T-cell (primary cell): ENCODE results near the gene SLC22A3. TPM values are rescaled to one million over a fixed set of nuclear protein-coding genes. Genes with fewer than 3 reads are reported as not detected.

Source experiments
- ATAC-seq, 4 experiments: fragments of 200-7000 bp in 3 of 4; fragments of 150-1000 bp in 1 of 4; cut with Tn5 transposase; replicated peaks in 1 of 4; 1 replicate in 3 of 4; 2 replicates in 1 of 4; pipeline ENCODE4 v1.10.0; 2021; ENCODE audit warnings: moderate library complexity in 3 of 4, mild to moderate bottlenecking in 2 of 4, moderate number of reproducible peaks in 1 of 4
- CTCF ChIA-PET, 2 donors: fragments of 300-600 bp; sonication (Branson Sonifier 250); formaldehyde crosslinking; loops; one replicate each; lab custom pipeline; 2022; ENCODE audit warnings: antibody characterized with exemption in 2 of 2; lab: Charles Lee
- POLR2A ChIA-PET, 2 donors: fragments of 300-600 bp; sonication (Branson Sonifier 250); formaldehyde crosslinking; loops; one replicate each; lab custom pipeline; 2022; ENCODE audit warnings: antibody characterized with exemption in 2 of 2; lab: Charles Lee
- DNase-seq, 35 experiments: peaks; one replicate each; pipeline versions ENCODE4 v3.0.0 to v3.0.0-alpha.2; 2013 to 2023
- H3K27ac ChIP-seq: one replicate; pipeline ENCODE4 v1.5.1; 2013; ENCODE audit warnings: low read length
- H3K27me3 ChIP-seq, 2 experiments: replicated peaks in 1 of 2; 1 replicate in 1 of 2; 2 replicates in 1 of 2; pipeline versions ENCODE4 v1.6.1 to v1.7.0; 2013; ENCODE audit warnings: low read length in 1 of 2, mixed read lengths in 1 of 2; ENCODE audit not compliant: control insufficient read depth in 2 of 2, insufficient read depth in 2 of 2; ENCODE audit errors: extremely low read depth in 1 of 2
- H3K36me3 ChIP-seq, 2 donors: 1 replicate in 1 of 2; 2 replicates in 1 of 2; pipeline versions ENCODE4 v1.6.1 to v1.7.0; 2013; ENCODE audit warnings: low read length in 1 of 2; ENCODE audit not compliant: control insufficient read depth in 2 of 2, insufficient read depth in 1 of 2; ENCODE audit errors: extremely low read depth in 1 of 2
- H3K4me1 ChIP-seq, 2 experiments: 1 replicate in 1 of 2; 2 replicates in 1 of 2; pipeline versions ENCODE4 v1.6.1 to v1.7.0; 2013; ENCODE audit warnings: low read length in 2 of 2, mixed read lengths in 1 of 2; ENCODE audit not compliant: insufficient read depth in 2 of 2, control insufficient read depth in 1 of 2; ENCODE audit errors: extremely low read depth in 1 of 2
- H3K4me3 ChIP-seq, 2 donors: 1 replicate in 1 of 2; 2 replicates in 1 of 2; pipeline versions ENCODE4 v1.5.1 to v1.7.0; 2013; ENCODE audit warnings: mild to moderate bottlenecking in 2 of 2, low read length in 1 of 2, moderate library complexity in 1 of 2; ENCODE audit not compliant: control insufficient read depth in 1 of 2; ENCODE audit errors: extremely low read depth in 1 of 2
- H3K9me3 ChIP-seq: 2 replicates; pipeline ENCODE4 v1.7.0; 2013
- H3K27ac Mint-ChIP-seq, 2 donors: one replicate each; pipeline ENCODE4 v1.8.0; 2020 to 2021; ENCODE audit warnings: mild to moderate bottlenecking in 2 of 2, mixed read lengths in 2 of 2
- H3K27me3 Mint-ChIP-seq, 2 donors: one replicate each; pipeline ENCODE4 v1.8.0; 2021 to 2022; ENCODE audit warnings: mixed read lengths in 2 of 2
- H3K36me3 Mint-ChIP-seq: one replicate; pipeline ENCODE4 v1.8.0; 2021; ENCODE audit warnings: mixed read lengths
- H3K4me1 Mint-ChIP-seq, 3 donors: one replicate each; pipeline ENCODE4 v1.8.0; 2020 to 2022; ENCODE audit warnings: mixed read lengths in 3 of 3, mild to moderate bottlenecking in 1 of 3
- H3K4me3 Mint-ChIP-seq, 3 donors: one replicate each; pipeline ENCODE4 v1.8.0; 2020 to 2022; ENCODE audit warnings: mild to moderate bottlenecking in 3 of 3, mixed read lengths in 3 of 3, moderate library complexity in 3 of 3
- H3K9me3 Mint-ChIP-seq, 3 donors: one replicate each; pipeline ENCODE4 v1.8.0; 2020 to 2022; ENCODE audit warnings: mixed read lengths in 3 of 3
- WGBS: methylation state at CpG from one replicate; pipeline ENCODE4 v1.1.5; 2013; ENCODE audit warnings: missing lambda C conversion rate; ENCODE audit not compliant: insufficient coverage; 5-methylcytosine and 5-hydroxymethylcytosine counted together
- total RNA-seq, 35 experiments: library from RNA in 6 of 35; stranded (reverse) in 6 of 35; fragments of 120-200 nt in 1 of 35; gene quantifications; one replicate each; pipeline versions ENCODE4 v1.2.1 to v1.2.4 and lab custom pipeline; 2013 to 2026

The SLC22A3 gene
- total RNA-seq, 5 donors from 2014 or later (not counting 1 experiment from before 2014, with no cell fraction given), result 0.13 to 0.29 (median 0.21) TPM; not detected in 1

- Mint-ChIP-seq H3K4me3 (no peak overlapping the region), H3K27me3 (peaks cover 4 to 13% of the 10 kb centered on the region in 2 donors), H3K27ac (no peak overlapping the region), H3K9me3 (peaks cover 0 to 1% (median under 1%) of the 10 kb centered on the region in 3 donors), H3K4me1 (no peaks in the 10 kb centered on the region), H3K36me3 (no peaks in the 10 kb centered on the region)
- Histone ChIP-seq H3K4me3 (no peak overlapping the region), H3K9me3 (no peaks in the 10 kb centered on the region), H3K27ac (no peak overlapping the region), H3K4me1 (no peaks in the 10 kb centered on the region), H3K27me3 (peaks cover 0 to 10% of the 10 kb centered on the region in 2 experiments), H3K36me3 (no peaks in the 10 kb centered on the region)
- ChIA-PET CTCF (no interaction called here), POLR2A (no interaction called here)
- no peak for DNase-seq
- ATAC-seq, result no peak
- 30% methylated on average over 2 of the region's 2 CpGs for WGBS
These were observed 44.4 kb upstream of the SLC22A3 start for GRCh38 chr6:160303806-160304205.

- CTCF ChIA-PET, result no interaction called here
- POLR2A ChIA-PET, result no interaction called here
These were observed 42.1 kb upstream of the SLC22A3 start for GRCh38 chr6:160305926-160306713.

GRCh38 chr6:160309718-160310117, 38.5 kb upstream of the SLC22A3 start:
- Mint-ChIP-seq H3K4me1 (no peaks in the 10 kb centered on the region), H3K9me3 (peaks cover 24 to 43% (median 26%) of the 10 kb centered on the region in 3 donors), H3K27ac (no peak overlapping the region), H3K27me3 (peaks cover 2 to 9% of the 10 kb centered on the region in 2 donors), H3K4me3 (no peak overlapping the region), H3K36me3 (peaks cover 3% of the 10 kb centered on the region)
- Histone ChIP-seq H3K9me3 (peaks cover 5% of the 10 kb centered on the region), H3K4me3 (no peak overlapping the region), H3K4me1 (no peaks in the 10 kb centered on the region), H3K36me3 (no peaks in the 10 kb centered on the region), H3K27me3 (peaks cover 0 to 4% of the 10 kb centered on the region in 2 experiments), H3K27ac (no peak overlapping the region)
- POLR2A ChIA-PET, result no interaction called here
- ATAC-seq, result no peak
- CTCF ChIA-PET, result no interaction called here
- DNase-seq, result no peak

More at GRCh38 chr6:160305926-160306713, 42.1 kb upstream of the SLC22A3 start:
- 56% methylated on average over 5 of the region's 7 CpGs for WGBS
- ATAC-seq (no peak), DNase-seq (no peak)
- H3K9me3 Mint-ChIP-seq, result peaks cover 8 to 18% (median 9%) of the 10 kb centered on the region in 3 donors
- no peaks in the 10 kb centered on the region for H3K4me1 Mint-ChIP-seq
- H3K36me3 Mint-ChIP-seq, result no peaks in the 10 kb centered on the region
- no peak overlapping the region for H3K27ac Mint-ChIP-seq
- no peaks in the 10 kb centered on the region for H3K36me3 ChIP-seq
- H3K4me3 Mint-ChIP-seq, result no peak overlapping the region
- H3K4me3 ChIP-seq, result no peak overlapping the region
- peaks cover 4 to 13% of the 10 kb centered on the region in 2 donors for H3K27me3 Mint-ChIP-seq
- H3K27me3 ChIP-seq, result peaks cover 0 to 7% of the 10 kb centered on the region in 2 experiments
- no peaks in the 10 kb centered on the region for H3K9me3 ChIP-seq
- no peak overlapping the region for H3K27ac ChIP-seq
- no peaks in the 10 kb centered on the region for H3K4me1 ChIP-seq

- Mint-ChIP-seq H3K4me3 (no peak overlapping the region), H3K27me3 (peaks cover 0 to 5% of the 10 kb centered on the region in 2 donors), H3K9me3 (peaks cover 24 to 49% (median 30%) of the 10 kb centered on the region in 3 donors), H3K4me1 (no peaks in the 10 kb centered on the region), H3K27ac (no peak overlapping the region), H3K36me3 (peaks cover 3% of the 10 kb centered on the region)
- POLR2A ChIA-PET, result no interaction called here
- no peaks in the 10 kb centered on the region for H3K27me3 ChIP-seq
- no peak overlapping the region for H3K27ac ChIP-seq
- CTCF ChIA-PET, result no interaction called here
- no peak overlapping the region for H3K4me3 ChIP-seq
- no CpG with 5 or more reads among the region's 2 CpGs for WGBS
- H3K9me3 ChIP-seq, result peaks cover 5% of the 10 kb centered on the region
- ATAC-seq (no peak), DNase-seq (no peak)
- H3K36me3 ChIP-seq, result no peaks in the 10 kb centered on the region
- H3K4me1 ChIP-seq, result no peaks in the 10 kb centered on the region
These were observed 35.3 kb upstream of the SLC22A3 start for GRCh38 chr6:160312900-160313299.

- H3K27me3 ChIP-seq, result peaks cover 0 to 2% of the 10 kb centered on the region in 2 experiments
- no peak overlapping the region for H3K27ac ChIP-seq
- no peaks in the 10 kb centered on the region for H3K4me1 ChIP-seq
- Mint-ChIP-seq H3K4me3 (no peak overlapping the region), H3K27me3 (peaks cover 11% of the 10 kb centered on the region in 2 donors), H3K9me3 (peaks cover 20 to 34% (median 21%) of the 10 kb centered on the region in 3 donors), H3K36me3 (peaks cover 3% of the 10 kb centered on the region), H3K27ac (no peak overlapping the region), H3K4me1 (no peaks in the 10 kb centered on the region)
- DNase-seq (no peak), ATAC-seq (no peak)
- no CpG with 5 or more reads among the region's 1 CpG for WGBS
- POLR2A ChIA-PET, result no interaction called here
- H3K4me3 ChIP-seq, result no peak overlapping the region
- no peaks in the 10 kb centered on the region for H3K36me3 ChIP-seq
- H3K9me3 ChIP-seq, result peaks cover 5% of the 10 kb centered on the region
- CTCF ChIA-PET, result no interaction called here
These were observed 32.9 kb upstream of the SLC22A3 start for GRCh38 chr6:160315310-160315709.

GRCh38 chr6:160316261-160316660, 31.9 kb upstream of the SLC22A3 start:
- POLR2A ChIA-PET, result interaction anchor here in 1 of 2 donors (0.6 kb wide), 1 partner anchor 138 kb away, joined by 3 read pairs; no protein-coding TSS in a partner anchor

More at GRCh38 chr6:160316261-160316660, 31.9 kb upstream of the SLC22A3 start:
- DNase-seq, result no peak
- Histone ChIP-seq H3K9me3 (peaks cover 5% of the 10 kb centered on the region), H3K27ac (no peak overlapping the region), H3K4me1 (no peaks in the 10 kb centered on the region), H3K4me3 (no peak overlapping the region), H3K27me3 (peaks cover 0 to 2% of the 10 kb centered on the region in 2 experiments), H3K36me3 (no peaks in the 10 kb centered on the region)
- ATAC-seq, result no peak
- no peaks in the 10 kb centered on the region for H3K4me1 Mint-ChIP-seq
- CTCF ChIA-PET, result no interaction called here
- H3K4me3 Mint-ChIP-seq, result no peak overlapping the region
- H3K9me3 Mint-ChIP-seq, result peaks cover 16 to 35% (median 22%) of the 10 kb centered on the region in 3 donors
- peaks cover 11% of the 10 kb centered on the region in 2 donors for H3K27me3 Mint-ChIP-seq
- no peak overlapping the region for H3K27ac Mint-ChIP-seq
- H3K36me3 Mint-ChIP-seq, result peaks cover 3% of the 10 kb centered on the region
